Activated T-cell treated with anti-CD3 and anti-CD28 coated beads, Interleukin-2, amount 50 U/mL, for 72 hours (primary cell): ENCODE results near the gene TSPO2. TPM values are rescaled to one million over a fixed set of nuclear protein-coding genes. Genes with fewer than 3 reads are reported as not detected.

Source experiments
- ATAC-seq, 2 donors: fragments of 150-1000 bp; cut with Tn5 transposase; replicated peaks in 1 of 2; 2 replicates each; pipeline ENCODE4 v1.10.0; 2021; ENCODE audit warnings: moderate library complexity in 2 of 2, mild to moderate bottlenecking in 1 of 2
- DNase-seq, 2 donors: peaks; one replicate each; pipeline ENCODE4 v3.0.0; 2021 to 2022; ENCODE audit warnings: mixed read lengths in 1 of 2
- H3K27ac Mint-ChIP-seq: one replicate; pipeline ENCODE4 v1.8.0; 2022; ENCODE audit warnings: mild to moderate bottlenecking, moderate library complexity, mixed read lengths
- H3K27me3 Mint-ChIP-seq: one replicate; pipeline ENCODE4 v1.8.0; 2022; ENCODE audit warnings: low read depth, mixed read lengths
- H3K36me3 Mint-ChIP-seq, 2 donors: one replicate each; pipeline ENCODE4 v1.8.0; 2022; ENCODE audit warnings: mixed read lengths in 2 of 2, mild to moderate bottlenecking in 1 of 2; ENCODE audit not compliant: insufficient read depth in 2 of 2
- H3K4me1 Mint-ChIP-seq: one replicate; pipeline ENCODE4 v1.8.0; 2022; ENCODE audit warnings: low read depth, mixed read lengths
- H3K4me3 Mint-ChIP-seq, 2 donors: one replicate each; pipeline ENCODE4 v1.8.0; 2022; ENCODE audit warnings: mild to moderate bottlenecking in 2 of 2, mixed read lengths in 2 of 2, moderate library complexity in 2 of 2
- H3K9me3 Mint-ChIP-seq, 2 donors: one replicate each; pipeline ENCODE4 v1.8.0; 2022; ENCODE audit warnings: mixed read lengths in 2 of 2
- total RNA-seq, 2 donors: library from RNA; stranded (reverse); gene quantifications; one replicate each; pipeline ENCODE4 v1.2.3, GENCODE V29; 2022

TSPO2 gene
- total RNA-seq, 2 donors from 2014 or later: not detected

DNA sequence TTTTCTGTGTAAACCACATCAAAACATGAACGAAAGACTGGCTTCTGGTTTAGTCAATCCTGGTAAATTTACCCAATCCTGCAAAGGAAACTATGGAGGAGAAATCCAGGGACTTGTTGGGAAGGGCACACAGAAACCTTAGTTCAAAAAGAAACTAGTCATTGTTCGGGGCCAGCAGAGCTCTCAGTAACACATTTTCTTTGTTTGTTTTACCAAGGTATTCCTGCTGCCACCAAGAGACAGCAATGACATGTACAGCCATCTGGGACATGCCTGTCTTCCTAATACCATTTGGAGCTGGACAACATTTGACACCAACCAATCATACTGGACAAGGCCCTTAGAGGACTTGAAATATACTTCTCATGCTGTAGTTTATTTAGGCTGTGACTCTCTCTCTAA is 21.6 kb downstream of the TSPO2 start:
- DNase-seq: no peak
- Mint-ChIP-seq H3K4me1 (peaks cover 8% of the 10 kb centered on the region), H3K27ac (no peak overlapping the region), H3K36me3 (peaks cover 10 to 29% of the 10 kb centered on the region in 2 donors), H3K27me3 (no peaks in the 10 kb centered on the region), H3K4me3 (no peak overlapping the region), H3K9me3 (no peaks in the 10 kb centered on the region)
- ATAC-seq: no peak

DNA sequence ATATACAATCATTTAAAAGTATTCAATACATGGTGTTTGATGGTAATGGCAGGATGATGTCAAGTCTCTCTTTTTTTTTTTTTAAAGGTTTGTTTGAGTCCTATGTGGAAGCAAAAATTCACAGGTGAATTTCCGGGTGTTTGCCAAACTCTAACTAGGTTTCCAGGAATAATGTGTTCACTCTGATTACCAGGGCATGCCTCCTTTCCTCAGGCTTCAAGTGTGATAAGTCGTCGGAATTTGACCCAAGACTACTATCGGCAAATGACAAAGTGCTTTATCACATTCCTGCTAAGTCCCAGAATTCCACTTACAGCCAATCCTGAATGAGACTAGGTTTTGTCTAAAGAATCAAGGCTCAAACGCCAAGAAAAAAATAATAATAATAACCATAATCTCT is 22.6 kb downstream of the TSPO2 start:
- ATAC-seq (no peak), DNase-seq (no peak)
- Mint-ChIP-seq H3K9me3 (no peaks in the 10 kb centered on the region), H3K27me3 (no peaks in the 10 kb centered on the region), H3K4me3 (no peak overlapping the region), H3K4me1 (peaks cover 8% of the 10 kb centered on the region), H3K27ac (no peak overlapping the region), H3K36me3 (peaks cover 10 to 29% of the 10 kb centered on the region in 2 donors)

GRCh38 chr6:41065550-41066026 is 23.3 kb downstream of the TSPO2 start:
- no peaks in the 10 kb centered on the region for H3K27me3 Mint-ChIP-seq
- H3K27ac Mint-ChIP-seq: no peak overlapping the region
- DNase-seq (no peak), ATAC-seq (no peak)
- H3K36me3 Mint-ChIP-seq: peaks cover 10 to 26% of the 10 kb centered on the region in 2 donors
- peaks cover 10% of the 10 kb centered on the region for H3K4me1 Mint-ChIP-seq
- no peaks in the 10 kb centered on the region for H3K9me3 Mint-ChIP-seq
- H3K4me3 Mint-ChIP-seq: no peak overlapping the region

DNA sequence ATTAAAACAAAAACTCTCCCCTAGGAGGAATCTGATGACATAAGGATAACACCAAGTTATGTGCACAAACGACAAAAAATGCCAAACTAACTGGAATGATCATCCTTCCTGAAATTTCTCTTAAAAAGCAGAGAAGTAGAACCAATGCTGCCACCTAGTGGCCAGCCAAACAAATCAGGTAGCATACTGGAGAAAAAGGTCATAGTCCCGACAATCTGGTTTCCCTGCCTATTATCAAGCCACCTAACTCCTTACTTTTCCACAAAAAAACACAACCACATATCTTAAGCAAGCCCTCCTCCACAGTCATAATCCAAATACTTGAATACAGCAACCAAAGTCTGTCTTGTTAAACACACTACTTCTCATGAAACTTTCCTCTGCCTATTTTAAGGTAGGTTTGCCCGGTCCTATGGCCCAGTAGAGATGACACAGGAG is 24.6 kb downstream of the TSPO2 start:
- H3K36me3 Mint-ChIP-seq: peaks cover 12 to 26% of the 10 kb centered on the region in 2 donors
- ATAC-seq: no peak
- H3K27ac Mint-ChIP-seq: peak overlapping the region; percentile 64

GRCh38 chr6:41071501-41071922 is 29.2 kb downstream of the TSPO2 start:
- no peaks in the 10 kb centered on the region for H3K9me3 Mint-ChIP-seq
- H3K4me1 Mint-ChIP-seq: peaks cover 45% of the 10 kb centered on the region
- DNase-seq: peak in 1 of 2 donors; percentile 83
- peak overlapping the region; percentile 94 to 97 for H3K4me3 Mint-ChIP-seq
- no peak for ATAC-seq
- no peaks in the 10 kb centered on the region for H3K27me3 Mint-ChIP-seq
- peak overlapping the region; percentile 95 for H3K27ac Mint-ChIP-seq
- peaks cover 16 to 18% of the 10 kb centered on the region in 2 donors for H3K36me3 Mint-ChIP-seq

More for the DNA sequence above, 24.6 kb downstream of the TSPO2 start:
- Mint-ChIP-seq H3K27me3 (no peaks in the 10 kb centered on the region), H3K4me3 (peak overlapping the region in 1 of 2 donors; percentile 3), H3K9me3 (no peaks in the 10 kb centered on the region), H3K4me1 (peaks cover 17% of the 10 kb centered on the region)
- peak; percentile 60 to 61 for DNase-seq

DNA sequence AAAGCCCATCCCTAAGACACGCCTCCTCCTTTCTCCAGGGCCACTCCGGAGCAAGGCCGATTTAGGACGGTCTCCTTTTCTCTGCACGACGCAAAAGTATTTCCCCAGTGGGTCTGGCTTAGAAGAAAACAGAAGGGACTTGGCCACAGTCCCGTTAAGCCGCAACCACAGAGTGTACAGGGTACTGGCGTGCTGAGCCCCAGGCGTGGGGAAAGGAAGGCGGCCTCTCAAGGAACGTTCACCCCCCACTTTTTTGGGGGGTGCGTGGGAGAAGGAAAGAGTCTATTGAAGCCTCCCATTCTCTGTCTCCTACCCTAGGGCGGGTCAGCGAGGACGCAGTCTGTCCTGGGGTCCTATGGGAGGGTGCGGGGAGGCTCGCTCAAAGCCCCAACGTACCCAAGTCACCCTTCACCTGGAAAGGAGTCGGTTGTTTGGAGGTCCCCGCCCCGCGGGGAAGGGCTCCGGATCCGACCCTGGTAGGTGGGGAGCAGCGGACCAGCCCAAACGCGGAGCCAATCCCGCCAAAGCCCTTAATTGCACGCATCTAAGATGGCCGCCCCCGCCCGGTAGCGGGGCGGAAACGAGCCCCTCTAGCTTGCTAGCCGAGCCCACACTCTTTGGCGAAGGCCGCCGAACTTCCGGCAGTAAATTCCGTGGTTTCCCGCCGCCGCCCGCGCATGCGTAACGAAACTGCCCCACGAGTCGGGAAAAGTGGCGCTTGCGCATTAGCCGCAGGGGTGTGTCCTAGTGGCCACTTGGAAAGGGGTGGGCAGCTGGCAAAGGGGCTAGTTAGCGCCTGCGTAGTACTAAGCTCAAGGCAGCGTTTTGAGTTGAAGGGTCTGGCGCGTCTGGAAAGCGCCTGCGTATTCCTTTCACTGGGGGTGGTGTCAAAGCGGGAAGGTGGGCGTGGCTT is 29.9 kb downstream of the TSPO2 start, which contains the start of gene OARD1:
Gene OARD1 (minus strand): TSS at position 434 of the 913 bp plus-strand sequence. CDS start 722 bp downstream, outside the sequence.
- Mint-ChIP-seq H3K4me1 (peaks cover 45% of the 10 kb centered on the region), H3K27ac (peak within 1 kb of the TSS; percentile 95), H3K4me3 (peak within 1 kb of the TSS; percentile 94 to 97), H3K36me3 (peaks cover 12 to 13% of the 10 kb centered on the region in 2 donors), H3K9me3 (no peaks in the 10 kb centered on the region), H3K27me3 (no peaks in the 10 kb centered on the region)
- DNase-seq: peak; percentile 100
- peak; percentile 78 to 82 for ATAC-seq

DNA sequence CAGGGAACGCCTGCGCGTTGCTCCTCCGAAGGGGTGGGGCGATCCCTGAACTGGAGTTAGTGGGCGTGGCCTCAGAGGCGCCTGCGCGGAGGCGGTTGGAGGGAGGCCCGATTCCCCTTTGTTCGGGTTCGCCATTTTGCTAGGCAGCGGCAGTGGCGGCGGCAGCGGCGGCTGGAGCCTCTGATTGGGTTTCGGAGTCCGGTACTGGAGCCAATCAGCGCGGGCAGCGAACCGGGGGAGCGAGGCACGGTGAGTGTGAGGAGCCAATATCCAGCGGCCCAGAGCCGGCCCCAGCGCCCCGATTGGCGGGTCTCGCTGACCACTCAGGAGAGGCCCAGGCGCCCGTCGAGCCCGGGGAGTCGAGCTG is 30.6 kb downstream of the TSPO2 start, which contains the start of gene NFYA:
Gene NFYA (plus strand): TSS at position 139 of the 367 bp plus-strand sequence. CDS start 6,116 bp downstream, outside the sequence.
- no peaks in the 10 kb centered on the region for H3K27me3 Mint-ChIP-seq
- DNase-seq: no peak
- H3K9me3 Mint-ChIP-seq: no peaks in the 10 kb centered on the region
- peaks cover 48% of the 10 kb centered on the region for H3K4me1 Mint-ChIP-seq
- H3K27ac Mint-ChIP-seq: peak within 1 kb of the TSS; percentile 97
- H3K36me3 Mint-ChIP-seq: peaks cover 7 to 8% of the 10 kb centered on the region in 2 donors
- ATAC-seq: peak; percentile 79 to 81
- H3K4me3 Mint-ChIP-seq: peak within 1 kb of the TSS; percentile 97 to 98

DNA sequence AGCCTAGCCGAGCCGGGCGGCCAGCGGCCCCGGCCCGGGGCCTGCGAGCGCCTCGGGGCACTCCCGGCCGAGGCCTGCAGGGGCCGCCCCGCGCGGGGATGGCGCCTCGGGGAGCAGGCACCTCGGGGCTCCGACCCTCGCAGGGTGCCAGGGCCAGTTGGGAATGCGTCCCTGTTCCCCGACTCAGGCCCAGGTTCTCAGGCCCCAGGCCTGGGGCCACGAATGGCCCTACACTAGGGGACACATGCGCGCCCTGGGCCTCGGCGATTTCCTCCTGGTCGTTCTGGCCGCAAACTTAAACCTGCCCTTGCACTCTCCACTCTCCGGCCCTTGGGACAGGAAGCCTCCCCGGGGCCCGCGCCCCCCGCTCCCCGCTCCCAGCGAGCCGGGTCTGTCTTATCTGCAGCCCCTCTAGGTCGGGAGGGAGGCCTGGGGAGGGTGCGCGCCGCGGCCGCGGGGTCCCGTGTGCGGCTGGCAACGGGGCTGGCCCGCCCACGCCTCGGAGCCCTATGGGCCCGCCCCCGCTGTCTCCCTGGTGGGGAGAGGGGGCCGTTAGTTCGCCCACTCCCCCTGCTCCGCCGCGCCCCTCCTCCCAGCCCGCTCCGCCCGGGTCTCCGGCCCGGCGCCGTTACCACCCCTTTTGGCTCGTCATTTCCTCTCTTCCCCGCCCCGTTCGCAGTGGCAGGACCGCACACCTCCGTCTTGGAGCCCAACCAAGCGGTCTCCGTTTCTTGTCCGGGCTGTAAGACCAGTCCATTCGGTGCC is 31.1 kb downstream of the TSPO2 start:
- H3K4me1 Mint-ChIP-seq: peaks cover 48% of the 10 kb centered on the region
- H3K36me3 Mint-ChIP-seq: peaks cover 5 to 8% of the 10 kb centered on the region in 2 donors
- H3K4me3 Mint-ChIP-seq: peak overlapping the region; percentile 93 to 98
- DNase-seq: peak; percentile 88
- H3K9me3 Mint-ChIP-seq: no peaks in the 10 kb centered on the region
- peak overlapping the region; percentile 97 for H3K27ac Mint-ChIP-seq
- no peaks in the 10 kb centered on the region for H3K27me3 Mint-ChIP-seq
- peak; percentile 18 to 32 for ATAC-seq

- peak in 1 of 2 donors; percentile 7 for DNase-seq
- Mint-ChIP-seq H3K4me3 (peak overlapping the region; percentile 93 to 98), H3K4me1 (peaks cover 53% of the 10 kb centered on the region), H3K36me3 (peaks cover 5 to 10% of the 10 kb centered on the region in 2 donors), H3K9me3 (no peaks in the 10 kb centered on the region), H3K27me3 (no peaks in the 10 kb centered on the region), H3K27ac (peak overlapping the region; percentile 97)
- ATAC-seq: no peak
Observed at GRCh38 chr6:41073968-41074691, 31.9 kb downstream of the TSPO2 start.

GRCh38 chr6:41074692-41075436 is 32.6 kb downstream of the TSPO2 start:
- H3K4me3 Mint-ChIP-seq: peak overlapping the region; percentile 93 to 98
- peaks cover 58% of the 10 kb centered on the region for H3K4me1 Mint-ChIP-seq
- DNase-seq (no peak), ATAC-seq (no peak)
- H3K9me3 Mint-ChIP-seq: no peaks in the 10 kb centered on the region
- H3K27ac Mint-ChIP-seq: peak overlapping the region; percentile 97
- H3K27me3 Mint-ChIP-seq: no peaks in the 10 kb centered on the region
- peaks cover 9 to 10% of the 10 kb centered on the region in 2 donors for H3K36me3 Mint-ChIP-seq

GRCh38 chr6:41075651-41076626 is 33.7 kb downstream of the TSPO2 start:
- DNase-seq (no peak), ATAC-seq (no peak)
- peaks cover 62% of the 10 kb centered on the region for H3K4me1 Mint-ChIP-seq
- H3K27me3 Mint-ChIP-seq: no peaks in the 10 kb centered on the region
- peak overlapping the region; percentile 79 for H3K27ac Mint-ChIP-seq
- no peaks in the 10 kb centered on the region for H3K9me3 Mint-ChIP-seq
- peaks cover 10 to 17% of the 10 kb centered on the region in 2 donors for H3K36me3 Mint-ChIP-seq
- peak overlapping the region; percentile 93 to 98 for H3K4me3 Mint-ChIP-seq
